ENCODE data around the gene RAG2. TPM values are rescaled to one million over a fixed set of nuclear protein-coding genes. Genes with fewer than 3 reads are reported as not detected.

RAG2 gene
- not detected in 2 replicates for total RNA-seq

DNA sequence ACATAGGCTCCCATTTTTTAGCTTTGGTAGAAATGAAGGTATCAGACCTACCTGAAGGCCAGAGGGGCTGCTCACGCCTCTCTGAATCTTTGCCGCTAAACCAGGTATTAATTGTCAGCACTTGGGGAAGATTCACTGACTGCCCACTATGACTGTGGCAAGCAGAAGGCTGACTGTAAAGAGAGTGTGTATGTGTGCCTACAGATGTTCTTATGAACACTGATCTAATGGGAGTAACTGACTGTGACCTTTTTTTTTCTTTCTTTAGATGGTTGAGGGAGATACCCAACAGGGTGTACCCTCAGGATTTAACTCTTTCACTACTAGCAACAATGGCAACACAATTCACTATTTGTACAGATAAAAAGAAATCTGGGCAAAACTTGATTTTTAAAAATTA is at the start of gene RAG2:
TSS of gene RAG2 (minus strand) at position 186 of the 400 bp plus-strand sequence. CDS start 4,068 bp downstream, outside the sequence.

DNA sequence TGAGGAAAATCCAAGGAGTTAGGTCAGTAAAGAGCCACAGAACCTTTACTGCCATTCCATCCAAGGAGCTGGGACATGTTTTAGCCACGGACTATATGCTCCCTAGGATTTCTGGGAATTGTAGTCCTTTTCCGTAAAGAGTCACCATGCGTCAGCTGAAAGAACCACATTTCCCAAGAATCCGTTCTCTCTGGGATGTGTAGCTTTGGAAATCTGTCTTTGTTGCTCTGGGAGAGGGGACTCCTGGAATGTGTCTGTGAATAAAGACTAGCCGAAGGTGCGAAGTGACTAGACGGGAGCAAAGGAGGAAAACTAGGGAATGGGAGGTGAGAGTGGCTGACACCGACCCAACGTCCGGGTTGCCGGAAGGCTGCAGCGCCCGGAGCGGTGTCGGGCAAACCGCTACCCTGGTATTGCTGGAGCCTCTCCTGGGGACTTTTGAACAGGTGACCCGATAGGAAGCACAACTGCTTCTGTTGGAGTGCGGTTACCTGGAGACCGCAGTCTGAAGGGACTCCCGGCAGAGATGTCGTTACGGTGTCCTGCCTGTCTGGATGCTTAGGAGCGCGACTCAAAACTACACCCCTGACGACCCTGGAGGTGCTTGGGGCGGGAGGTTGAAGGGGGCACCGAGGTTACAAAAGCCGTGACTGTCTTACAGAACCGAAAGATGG is 3.6 kb downstream of the RAG2 start, which contains the start of gene IFTAP:
TSS of gene IFTAP (plus strand) at position 187 of the 674 bp plus-strand sequence. CDS start 15,602 bp downstream, outside the sequence.

GRCh38 chr11:36567694-36568093 is 30.3 kb downstream of the RAG2 start, which contains the start of gene RAG1:
Gene RAG1, plus strand, starts transcription at chr11:36568007. Its CDS starts 5,298 bp downstream, at chr11:36573305.

Other genes starting within 250 kb of the RAG2 start
- gene TRAF6, start 88.0 kb downstream of the RAG2 start, total RNA-seq, result 7.9 and 11.5 TPM in 2 replicates
- gene RAG1, start 30.2 kb downstream of the RAG2 start, total RNA-seq, result 0.68 and 1.8 TPM in 2 replicates
- gene IFTAP, start 3.7 kb downstream of the RAG2 start, total RNA-seq, result 12.6 and 23.6 TPM in 2 replicates

All from nasal cavity respiratory epithelium epithelial cell of viscerocranial mucosa (primary cell).